ENCODE results near the gene PRH1. TPM values are rescaled to one million over a fixed set of nuclear protein-coding genes. Genes with fewer than 3 reads are reported as not detected.
A peak's percentile ranks its signal among the peaks of the same experiment; 100 is the strongest.

The PRH1 gene
- 13.8 and 17.4 TPM in 2 replicates for total RNA-seq (2014; rRNA removed; shearing (Covaris generic))

DNA sequence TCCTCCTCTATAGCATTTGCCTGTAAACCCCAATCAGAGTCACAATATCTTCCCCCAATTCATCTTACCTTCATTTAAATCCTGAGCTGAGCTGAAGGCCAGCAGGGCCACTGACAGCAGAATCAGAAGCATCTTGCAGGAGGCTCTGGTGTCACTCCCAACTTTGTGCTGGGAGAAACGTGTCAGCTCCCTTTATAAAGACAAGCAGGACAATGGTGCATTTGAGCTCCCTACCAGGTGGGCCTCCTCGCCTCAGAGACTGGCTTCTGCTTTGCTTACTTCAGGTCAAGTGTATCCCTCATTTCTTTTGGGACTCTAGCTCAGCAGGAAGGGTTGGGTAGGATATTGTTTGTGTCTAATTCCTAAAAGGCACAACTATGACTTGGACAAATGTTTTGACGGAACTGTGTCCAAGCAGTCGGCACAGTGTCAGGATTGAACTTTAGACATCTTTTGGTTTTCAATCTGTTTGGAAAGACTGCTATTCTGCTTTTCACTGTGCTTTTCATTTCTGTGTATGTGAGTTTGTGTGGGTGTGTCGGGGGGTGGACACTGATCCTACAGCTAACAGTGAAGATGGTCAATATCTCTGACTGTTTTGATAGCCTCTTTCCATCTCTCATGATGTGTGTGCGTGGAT lies at the start of gene PRH1:
Gene PRH1, minus strand, starts transcription at position 170 of the 640 bp plus-strand sequence. Its CDS starts 38 bp downstream, at position 132.
- no peak for DNase-seq (ENCODE audit: low spot score)

DNA sequence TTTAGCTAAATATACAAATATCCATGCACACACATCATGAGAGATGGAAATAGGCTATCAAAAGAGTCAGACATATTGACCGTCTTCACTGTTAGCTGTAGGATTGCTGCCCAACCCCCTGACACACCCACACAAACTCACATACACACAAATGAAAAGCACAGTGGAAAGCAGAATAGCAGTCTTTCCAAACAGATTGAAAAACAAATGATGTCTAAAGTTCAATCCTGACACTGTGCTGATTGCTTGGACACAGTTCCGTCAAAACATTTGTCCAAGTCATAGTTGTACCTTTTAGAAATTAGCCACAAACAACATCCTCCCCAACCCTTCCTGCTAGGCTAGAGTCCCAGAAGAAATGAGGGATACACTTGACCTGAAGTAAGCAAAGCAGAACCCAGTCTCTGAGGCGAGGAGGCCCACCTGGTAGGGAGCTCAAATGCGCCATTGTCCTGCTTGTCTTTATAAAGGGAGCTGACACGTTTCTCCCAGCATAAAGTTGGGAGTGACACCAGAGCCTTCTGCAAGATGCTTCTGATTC lies 44.8 kb upstream of the PRH1 start, which contains the start of gene PRH2:
Gene PRH2, plus strand, starts transcription at position 491 of the 541 bp plus-strand sequence. Its CDS starts 38 bp downstream, at position 529.
- no peak for DNase-seq (ENCODE audit: low spot score)

DNA sequence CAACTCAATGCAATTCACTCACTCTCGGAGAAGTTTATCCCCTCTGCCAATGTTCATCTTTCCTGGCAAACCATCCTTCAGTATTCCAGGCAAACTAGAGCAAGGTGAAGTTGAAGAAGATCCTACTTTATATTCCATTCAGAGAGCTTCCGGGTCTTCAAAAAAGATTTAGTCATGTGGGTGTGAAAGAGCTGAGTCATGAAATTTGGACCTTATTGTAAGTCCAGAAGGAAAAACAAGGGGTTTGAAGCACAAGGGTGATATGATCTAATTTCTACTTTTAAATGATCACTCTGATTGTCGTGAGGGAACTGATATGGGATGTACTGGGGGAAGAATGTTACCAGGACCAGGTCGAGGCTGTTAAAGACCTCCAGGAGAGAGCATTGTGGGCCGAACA lies 42.2 kb upstream of the PRH1 start:
- DNase-seq (ENCODE audit: low spot score): no peak

DNA sequence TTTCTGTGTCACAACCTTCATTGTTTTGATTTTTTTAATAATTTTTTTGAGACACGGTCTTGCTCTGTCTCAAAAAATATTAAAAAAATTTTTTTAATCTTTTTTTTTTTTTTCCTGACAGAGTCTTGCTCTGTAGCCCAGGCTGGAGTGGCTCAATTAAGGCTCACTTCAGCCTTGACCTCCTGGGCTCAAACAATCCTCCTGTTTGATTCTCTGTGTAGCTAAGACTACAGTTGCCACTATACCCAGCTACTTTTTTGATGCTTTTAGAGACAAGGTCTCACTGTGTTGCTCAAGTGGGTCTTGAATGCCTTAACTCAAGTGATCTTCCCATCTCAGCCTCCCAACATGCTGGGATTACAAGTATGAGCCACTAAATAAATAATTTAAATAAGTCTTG lies 35.8 kb upstream of the PRH1 start:
- no peak for DNase-seq (ENCODE audit: low spot score)

DNA sequence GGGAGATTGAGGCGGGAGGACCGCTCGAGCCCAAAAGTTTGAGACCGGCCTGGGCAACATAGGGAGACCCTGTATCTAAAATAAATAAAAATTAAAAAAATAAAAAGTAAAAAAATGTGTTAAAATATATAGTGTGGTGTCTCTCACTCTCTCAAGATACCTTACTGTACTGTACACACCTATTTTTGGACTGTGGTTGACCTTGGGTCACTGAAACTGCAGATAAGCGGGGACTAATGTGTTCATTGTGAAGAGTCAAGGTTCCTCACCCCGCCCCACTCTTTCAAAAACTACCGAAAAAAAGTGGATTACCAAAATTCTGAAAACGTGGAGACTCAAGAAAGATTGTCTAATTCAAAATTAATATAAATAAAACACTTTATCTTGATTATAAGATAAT lies 26.3 kb upstream of the PRH1 start:
- DNase-seq (ENCODE audit: low spot score): no peak

DNA sequence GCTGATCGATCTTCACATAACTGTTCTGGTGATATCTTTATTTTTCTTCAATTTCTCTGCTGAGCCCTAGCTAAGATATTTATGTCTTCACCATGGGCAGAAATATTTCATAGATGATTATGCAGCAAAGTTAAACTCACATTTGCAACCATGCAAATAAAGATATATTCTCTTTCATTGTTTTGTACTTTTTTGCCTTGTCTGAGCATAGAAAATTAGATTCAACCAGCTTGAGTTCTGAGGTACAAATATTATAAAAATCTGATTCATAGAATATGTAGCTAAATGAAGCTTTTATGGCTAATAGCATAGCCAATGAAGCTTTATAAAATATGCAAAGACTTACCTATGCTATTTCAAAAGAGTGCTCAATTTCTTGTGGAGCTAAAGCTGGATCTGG lies 25.4 kb upstream of the PRH1 start, which contains the start of gene TAS2R13:
Gene TAS2R13, minus strand, starts transcription at position 101 of the 400 bp plus-strand sequence. CDS start 264 bp downstream, outside the sequence.
- no peak for DNase-seq (ENCODE audit: low spot score)

DNA sequence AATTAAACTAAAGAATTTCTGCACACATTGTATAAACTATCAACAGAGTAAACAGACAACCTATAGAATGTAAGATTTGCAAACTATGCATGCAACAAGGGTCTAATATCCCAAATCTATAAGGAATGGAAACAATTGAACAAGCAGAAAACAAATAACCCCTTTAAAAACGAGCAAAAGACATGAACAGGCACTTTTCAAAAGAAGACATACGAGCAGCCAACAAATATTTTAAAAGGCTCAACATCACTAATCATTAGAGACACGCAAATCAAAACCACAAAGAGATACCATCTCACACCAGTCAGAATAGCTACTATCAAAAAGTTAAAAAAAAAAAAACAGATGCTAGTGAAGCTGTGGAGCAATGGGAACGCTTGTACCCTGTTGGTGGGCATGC lies 20.6 kb upstream of the PRH1 start:
- DNase-seq (ENCODE audit: low spot score): no peak

DNA sequence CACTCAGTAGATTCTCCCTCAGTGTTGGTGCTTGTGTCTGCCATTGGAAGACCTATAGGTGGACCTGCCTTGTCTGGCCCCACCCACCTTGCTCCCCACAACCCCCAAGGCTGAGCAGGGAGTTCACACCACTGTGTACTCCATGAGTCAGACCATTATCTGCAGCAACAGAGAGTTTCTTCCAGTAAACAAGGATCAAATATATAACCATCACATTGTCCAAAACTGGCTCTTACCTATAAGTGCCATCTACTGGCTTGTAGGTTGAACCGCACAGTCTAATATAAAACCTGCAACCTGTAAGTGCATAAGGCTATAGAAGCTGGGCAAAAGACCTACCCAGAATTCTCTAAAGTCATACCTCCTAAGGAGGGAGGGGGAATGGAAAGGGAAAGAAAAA lies 17.4 kb upstream of the PRH1 start:
- no peak for DNase-seq (ENCODE audit: low spot score)

DNA sequence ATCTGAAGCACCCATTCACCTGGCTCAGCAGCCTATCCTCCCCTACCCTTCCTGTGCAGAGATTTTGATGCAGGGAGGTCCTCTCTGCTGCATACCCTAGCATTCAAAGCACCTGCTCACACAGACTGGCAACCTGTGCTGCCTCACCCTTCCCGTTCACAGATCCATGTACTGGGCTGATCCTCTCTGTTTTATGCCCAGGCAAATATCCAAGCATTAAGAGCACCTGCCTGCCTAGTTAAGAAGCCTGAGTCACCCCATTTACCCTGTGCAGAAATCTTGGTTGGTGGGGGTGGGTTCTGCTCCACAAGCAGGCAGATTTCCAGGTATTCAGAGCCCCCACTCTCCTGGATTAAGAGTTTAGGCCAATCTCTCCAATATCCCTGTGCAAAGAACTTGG lies 16.9 kb upstream of the PRH1 start:
- no peak for DNase-seq (ENCODE audit: low spot score)

DNA sequence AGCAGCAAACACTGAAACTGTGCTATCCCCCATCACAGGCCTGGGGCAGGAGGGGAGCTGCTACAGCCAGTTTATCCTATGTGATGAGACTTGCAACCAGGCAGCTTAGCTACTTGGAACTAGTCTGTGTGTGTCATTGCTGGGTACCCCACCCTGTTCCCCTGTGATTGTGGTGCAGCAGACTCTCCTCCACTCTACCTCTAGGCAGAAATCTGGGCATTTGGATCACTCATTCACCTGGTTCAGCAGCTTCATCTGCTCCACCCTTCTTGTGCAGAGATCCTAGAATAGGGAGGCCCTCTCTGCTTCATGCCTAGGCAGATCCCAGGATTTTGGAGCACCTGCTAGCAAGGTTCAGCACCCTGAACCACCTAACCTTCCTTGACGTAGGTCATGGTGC lies 16.5 kb upstream of the PRH1 start:
- no peak for DNase-seq (ENCODE audit: low spot score)

DNA sequence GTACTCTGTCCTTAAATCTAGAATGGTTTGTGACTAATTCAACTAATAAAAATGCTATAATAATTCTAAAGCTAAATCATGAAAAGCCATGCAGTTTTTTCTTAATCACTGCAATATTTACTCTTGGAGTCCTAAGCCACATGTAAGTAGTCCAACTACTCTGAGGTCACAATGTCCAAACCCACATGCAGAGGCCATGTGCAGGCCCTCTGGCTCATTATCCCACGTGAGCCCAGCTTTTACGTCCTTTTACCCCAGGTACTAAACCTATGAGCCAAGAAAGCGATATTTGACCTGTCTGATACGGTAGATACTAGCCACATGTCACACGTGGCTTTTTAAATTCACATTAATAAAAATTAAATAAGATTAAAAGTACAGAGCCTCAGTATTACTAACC lies 12.8 kb upstream of the PRH1 start:
- DNase-seq (ENCODE audit: low spot score): no peak

DNA sequence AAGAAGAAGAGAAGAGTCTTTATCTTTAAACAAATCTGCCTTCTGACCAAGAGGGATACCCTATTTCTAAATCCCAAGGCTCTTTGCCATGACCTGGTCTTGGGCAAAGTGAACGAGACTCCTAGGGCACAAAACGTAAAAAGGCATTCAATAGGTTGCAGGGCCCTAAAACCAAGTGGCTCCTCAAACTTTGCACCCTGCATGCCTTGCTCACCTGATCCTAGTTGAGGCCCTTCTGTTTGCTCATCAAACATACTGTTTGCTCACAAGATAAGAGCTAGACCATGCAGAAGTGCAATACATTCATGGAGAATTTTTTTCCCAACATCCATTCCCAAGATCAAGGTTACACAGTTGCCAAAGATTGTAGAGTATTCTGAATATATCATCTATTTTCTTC lies 7.9 kb upstream of the PRH1 start:
- DNase-seq (ENCODE audit: low spot score): no peak

DNA sequence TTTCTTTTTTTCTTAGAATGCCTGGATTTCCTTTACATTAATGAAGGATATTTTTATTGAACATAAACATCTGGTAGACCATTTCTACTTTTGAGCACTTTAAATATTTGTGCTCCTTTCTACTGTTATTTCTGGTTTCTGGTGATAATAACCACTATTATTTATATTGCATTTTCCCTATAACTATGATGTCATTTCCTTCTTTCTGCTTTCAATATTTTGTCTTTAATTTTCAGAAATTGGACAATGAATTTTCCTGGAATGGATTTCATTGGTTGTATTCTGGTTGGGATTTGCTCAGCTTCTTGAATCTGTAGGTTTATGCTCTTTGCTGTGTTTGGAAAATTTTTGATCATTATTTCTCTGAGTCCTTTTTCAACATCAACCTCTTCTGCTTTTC lies 5.2 kb upstream of the PRH1 start:
- no peak for DNase-seq (ENCODE audit: low spot score)

DNA sequence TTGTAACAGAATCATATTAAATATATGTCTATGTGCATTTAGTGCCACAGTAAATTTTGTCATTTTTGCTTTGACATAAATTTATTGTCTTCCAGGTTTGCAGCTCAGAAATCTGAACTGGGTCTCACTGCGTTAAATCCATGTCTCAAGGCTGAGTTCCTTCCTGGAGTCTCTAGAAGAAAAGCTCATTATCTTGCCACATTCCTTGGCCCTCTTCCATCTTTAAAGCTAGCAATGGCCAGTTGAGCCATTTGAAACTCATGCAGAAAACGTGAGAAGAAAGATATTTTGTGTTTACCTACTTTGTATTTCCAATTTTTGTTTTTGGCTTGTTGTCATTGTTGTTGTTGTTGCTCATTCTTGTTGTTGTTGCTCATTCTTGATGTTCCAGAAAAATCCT lies 10.7 kb downstream of the PRH1 start:
- no peak for DNase-seq (ENCODE audit: low spot score)

DNA sequence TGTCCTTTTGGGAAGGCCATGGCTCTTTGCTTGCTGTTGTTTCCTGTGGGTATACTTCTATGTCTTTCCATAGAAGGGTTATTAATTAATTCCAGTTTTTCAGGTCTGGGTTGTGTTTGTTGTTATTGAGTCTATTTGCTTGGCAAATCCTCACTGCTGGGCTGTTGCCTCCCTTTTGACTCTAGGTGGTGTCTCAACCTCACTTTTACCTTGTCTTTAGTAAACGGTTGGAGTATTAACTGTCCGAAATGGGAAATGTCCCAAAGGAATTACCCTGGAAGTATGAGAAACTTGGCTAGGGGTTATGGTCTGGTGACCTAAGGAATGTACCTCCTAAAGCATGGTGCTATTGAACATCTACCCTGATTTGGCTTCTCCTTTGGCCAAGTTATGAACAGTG lies 16.7 kb downstream of the PRH1 start:
- peak; percentile 32 for DNase-seq (ENCODE audit: low spot score)

DNA sequence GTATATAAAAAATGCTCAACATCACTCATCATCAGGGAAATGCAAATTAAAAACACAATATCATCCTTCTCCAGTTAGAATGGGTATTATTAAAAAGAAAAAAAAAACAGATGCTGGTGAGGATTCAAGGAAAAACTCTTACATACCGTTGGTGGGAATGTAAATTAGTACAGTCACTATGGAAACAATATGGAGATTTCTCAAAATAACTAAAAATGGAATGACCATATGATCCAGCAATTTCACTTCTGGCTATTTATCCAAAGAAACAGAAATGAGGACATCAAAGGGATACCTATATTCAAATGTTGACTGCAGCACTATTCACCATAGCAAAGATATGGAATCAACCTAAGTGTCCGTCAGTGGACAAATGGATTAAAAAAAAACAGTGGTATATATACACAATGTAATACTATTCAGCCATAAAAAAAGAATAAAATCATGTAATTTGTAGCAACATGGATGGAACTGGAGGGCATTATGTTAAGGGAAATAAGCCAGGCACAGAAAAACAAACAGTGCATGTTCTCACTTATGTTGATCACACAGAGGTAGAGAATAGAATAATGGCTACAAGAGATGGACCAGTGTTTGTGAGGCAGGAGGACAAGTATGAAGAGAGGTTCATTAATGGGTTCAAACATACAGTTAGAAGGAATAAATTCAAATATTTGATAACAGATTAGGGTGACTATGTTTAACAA lies 20.4 kb downstream of the PRH1 start:
- no peak for DNase-seq (ENCODE audit: low spot score)

DNA sequence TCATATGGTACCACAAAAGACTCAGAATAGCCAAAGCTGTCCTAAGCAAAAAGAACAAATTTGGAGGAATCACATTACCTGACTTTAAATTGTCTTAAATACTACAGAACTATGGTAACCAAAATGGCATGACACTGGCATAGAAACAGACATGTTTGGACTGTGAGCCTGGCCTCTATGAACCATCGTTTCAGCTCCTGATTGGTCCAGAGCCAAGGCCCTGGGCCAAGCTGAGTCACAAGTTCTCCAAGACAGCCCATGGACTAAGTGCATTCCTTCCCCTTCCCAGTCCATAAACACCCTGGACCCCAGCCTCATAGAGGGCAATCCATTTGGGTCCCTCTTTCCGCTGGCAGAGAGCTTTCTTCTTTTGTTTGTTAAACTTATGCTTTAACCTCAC lies 22.7 kb downstream of the PRH1 start:
- DNase-seq (ENCODE audit: low spot score): no peak

DNA sequence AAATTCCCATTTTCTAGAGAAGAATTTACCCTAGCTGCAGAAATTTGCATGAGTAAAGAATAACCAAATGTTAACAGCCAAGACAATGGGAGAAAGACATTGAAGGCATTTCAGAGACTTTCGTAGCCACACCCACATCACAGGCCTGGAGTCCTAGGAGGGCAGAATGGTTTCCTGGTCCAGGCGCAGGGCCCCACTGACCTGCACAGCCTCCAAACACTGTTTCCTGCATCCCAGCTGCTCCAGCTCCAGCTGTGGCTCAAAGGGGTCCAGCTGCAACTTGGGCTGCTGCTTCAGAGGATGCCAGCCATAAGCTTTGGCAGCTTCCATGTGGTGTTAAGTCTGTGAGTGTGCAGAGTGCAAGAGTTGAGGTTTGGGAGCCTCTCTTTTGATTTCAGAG lies 28.2 kb downstream of the PRH1 start:
- no peak for DNase-seq (ENCODE audit: low spot score)

DNA sequence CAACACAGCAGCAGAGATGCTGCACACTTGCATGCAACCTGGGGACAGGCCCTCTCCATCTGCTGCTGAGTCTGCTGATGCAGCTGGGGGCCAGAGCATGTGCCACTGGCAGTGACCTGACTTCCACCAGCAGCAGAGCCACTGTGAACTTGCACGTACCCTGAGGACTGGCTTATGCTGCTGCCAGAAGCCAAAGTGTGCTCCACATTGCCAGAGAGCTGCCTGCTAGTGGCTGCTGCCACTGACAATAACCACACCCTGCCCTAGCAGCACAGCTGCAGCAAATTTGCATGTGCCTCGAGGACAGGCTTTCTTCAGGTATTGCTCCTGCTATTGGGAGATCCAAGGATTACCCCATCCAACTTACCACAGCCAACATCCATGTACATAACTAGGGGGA lies 30.3 kb downstream of the PRH1 start:
- no peak for DNase-seq (ENCODE audit: low spot score)

DNA sequence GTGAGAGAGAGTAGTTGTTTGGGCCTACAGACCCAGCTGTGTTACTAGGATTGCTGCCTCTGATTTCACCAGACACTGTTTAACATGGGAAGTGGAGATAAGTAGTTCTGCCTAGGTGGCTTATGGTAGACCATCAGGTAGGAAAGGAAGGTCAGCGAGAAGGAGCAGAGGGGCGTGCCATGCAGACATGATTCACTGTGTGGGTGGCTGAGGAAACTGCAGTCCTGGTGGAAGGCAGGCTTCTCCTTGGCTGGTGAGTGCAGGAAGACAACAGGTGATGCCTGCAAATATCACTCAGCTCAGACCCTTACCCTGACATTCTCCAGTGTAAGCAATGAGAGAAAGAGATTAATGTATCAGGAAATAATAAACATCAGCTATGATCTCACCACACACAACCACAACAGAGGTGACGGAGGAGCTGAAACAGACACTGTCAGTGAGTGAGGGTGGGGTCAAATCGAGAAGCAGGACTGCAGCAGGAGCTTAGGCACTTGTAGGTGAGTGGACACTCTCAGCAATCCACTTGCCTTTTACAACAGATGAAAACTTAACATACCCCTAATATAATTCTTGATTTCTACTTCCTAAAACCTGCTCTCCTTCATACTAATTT lies 32.7 kb downstream of the PRH1 start:
- DNase-seq (ENCODE audit: low spot score): no peak

DNA sequence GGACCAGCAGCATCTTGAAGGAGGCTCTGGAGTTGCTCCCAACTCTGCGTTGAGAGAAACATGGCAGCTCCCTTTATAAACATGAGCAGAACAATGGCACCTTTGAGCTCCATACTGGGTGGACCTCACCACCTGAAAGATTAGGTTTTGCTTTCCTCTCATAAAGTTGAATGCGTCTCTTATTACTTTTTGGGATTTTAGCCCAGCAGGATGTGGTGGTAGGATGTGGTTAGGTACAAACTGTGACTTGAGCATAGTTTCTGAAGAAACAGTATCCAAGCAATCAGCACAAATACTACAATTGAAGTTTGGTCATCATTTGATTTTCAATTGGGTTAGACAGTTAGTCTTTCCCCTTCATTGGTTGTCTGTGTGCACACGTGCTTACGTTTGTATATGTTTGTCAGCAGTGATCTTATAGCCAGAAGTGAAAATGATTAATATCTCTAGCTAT lies 34.6 kb downstream of the PRH1 start, which contains the start of gene PRR4:
Gene PRR4, minus strand, starts transcription at position 51 of the 454 bp plus-strand sequence. Its CDS starts 38 bp downstream, at position 13.
- DNase-seq (ENCODE audit: low spot score): no peak

DNA sequence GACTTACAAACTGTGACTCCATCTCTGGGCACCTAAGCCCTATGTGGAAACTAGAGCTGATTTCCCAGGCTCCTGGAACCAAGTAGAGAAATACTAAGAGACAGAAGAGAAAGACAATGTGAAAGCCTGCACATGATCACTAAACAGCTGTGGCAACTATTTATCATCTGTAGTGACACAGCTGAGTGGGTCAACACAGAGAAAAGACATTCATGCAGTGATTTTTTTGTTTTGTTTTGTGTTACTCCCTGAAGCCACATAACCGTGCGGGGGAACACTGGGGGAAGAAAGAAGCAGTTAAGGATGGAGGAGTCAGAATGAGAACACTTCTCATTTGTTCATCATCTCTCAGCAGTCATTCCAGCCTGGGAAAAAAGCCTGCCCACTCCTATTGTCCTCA lies 36.3 kb downstream of the PRH1 start:
- DNase-seq (ENCODE audit: low spot score): no peak

All from HT-29 (cell line).